Stimulated activated naive CD8-positive, alpha-beta T cell treated with anti-CD3 and anti-CD28 coated beads, Interleukin-15, Interleukin-2, amounts not matched to agents 100 ng/mL and 50 ng/mL, for 24 hours (primary cell): ENCODE measurements around the gene CRTC2.
A peak's percentile ranks its signal among the peaks of the same experiment; 100 is the strongest.
"Not testable (repeated sequence)": the region's sequence is repeated elsewhere in the genome, so short reads cannot be mapped to it uniquely, and the experiment has no call there.

Experiments used
- H3K27ac Mint-ChIP-seq: one replicate; pipeline ENCODE4 v1.8.0; 2021; ENCODE audit warnings: mild to moderate bottlenecking, mixed read lengths
- H3K27me3 Mint-ChIP-seq: one replicate; pipeline ENCODE4 v1.8.0; 2021; ENCODE audit warnings: mixed read lengths
- H3K36me3 Mint-ChIP-seq: one replicate; pipeline ENCODE4 v1.8.0; 2021; ENCODE audit warnings: low read depth, mixed read lengths
- H3K4me1 Mint-ChIP-seq: one replicate; pipeline ENCODE4 v1.8.0; 2021; ENCODE audit warnings: low read depth, mixed read lengths
- H3K4me3 Mint-ChIP-seq: one replicate; pipeline ENCODE4 v1.8.0; 2021; ENCODE audit warnings: mild to moderate bottlenecking, mixed read lengths
- H3K9me3 Mint-ChIP-seq: one replicate; pipeline ENCODE4 v1.8.0; 2021; ENCODE audit warnings: mixed read lengths

Gene CRTC2, protein sequence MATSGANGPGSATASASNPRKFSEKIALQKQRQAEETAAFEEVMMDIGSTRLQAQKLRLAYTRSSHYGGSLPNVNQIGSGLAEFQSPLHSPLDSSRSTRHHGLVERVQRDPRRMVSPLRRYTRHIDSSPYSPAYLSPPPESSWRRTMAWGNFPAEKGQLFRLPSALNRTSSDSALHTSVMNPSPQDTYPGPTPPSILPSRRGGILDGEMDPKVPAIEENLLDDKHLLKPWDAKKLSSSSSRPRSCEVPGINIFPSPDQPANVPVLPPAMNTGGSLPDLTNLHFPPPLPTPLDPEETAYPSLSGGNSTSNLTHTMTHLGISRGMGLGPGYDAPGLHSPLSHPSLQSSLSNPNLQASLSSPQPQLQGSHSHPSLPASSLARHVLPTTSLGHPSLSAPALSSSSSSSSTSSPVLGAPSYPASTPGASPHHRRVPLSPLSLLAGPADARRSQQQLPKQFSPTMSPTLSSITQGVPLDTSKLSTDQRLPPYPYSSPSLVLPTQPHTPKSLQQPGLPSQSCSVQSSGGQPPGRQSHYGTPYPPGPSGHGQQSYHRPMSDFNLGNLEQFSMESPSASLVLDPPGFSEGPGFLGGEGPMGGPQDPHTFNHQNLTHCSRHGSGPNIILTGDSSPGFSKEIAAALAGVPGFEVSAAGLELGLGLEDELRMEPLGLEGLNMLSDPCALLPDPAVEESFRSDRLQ

DNA sequence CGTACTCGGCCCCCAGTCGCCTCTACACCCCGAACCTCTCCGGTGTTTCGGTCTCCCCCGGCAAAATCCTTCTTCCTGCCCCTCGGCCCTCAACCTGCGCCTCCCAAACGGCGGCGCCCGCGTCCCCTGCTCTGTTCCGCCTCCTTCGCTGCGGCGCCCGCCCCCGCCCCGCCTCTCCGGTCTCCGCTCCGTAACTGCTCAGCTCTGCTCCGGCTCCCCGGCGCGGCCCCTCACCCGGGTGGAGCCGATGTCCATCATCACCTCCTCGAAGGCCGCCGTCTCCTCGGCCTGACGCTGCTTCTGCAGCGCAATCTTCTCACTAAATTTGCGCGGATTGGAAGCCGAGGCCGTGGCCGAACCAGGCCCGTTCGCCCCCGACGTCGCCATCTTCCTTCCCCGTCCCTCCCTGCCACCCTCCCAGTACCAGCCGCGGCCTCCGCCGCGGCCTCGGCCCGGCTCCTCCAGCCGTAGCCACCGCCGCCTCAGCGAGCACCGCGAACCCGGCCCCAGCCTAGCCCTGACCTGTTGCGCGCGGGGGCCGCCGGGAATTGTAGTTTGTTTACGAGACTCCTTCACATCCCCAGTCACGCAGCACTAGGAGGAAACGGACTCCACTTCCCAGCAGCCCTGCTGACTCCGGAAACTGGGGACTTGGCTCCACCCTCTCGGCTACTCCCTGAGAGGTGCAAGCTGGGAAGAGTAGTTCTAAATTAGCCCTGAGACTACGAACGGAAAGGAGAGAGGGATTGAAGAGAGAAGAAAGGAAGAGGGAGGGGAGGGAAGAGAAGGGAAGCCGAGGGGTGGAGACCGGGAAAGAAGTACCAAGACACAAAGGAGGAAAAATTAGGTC is at the start of gene CRTC2:
Gene CRTC2 (minus strand): TSS at position 502 of the 850 bp plus-strand sequence. CDS start 115 bp downstream, at position 387.
- Mint-ChIP-seq H3K9me3 (no peaks in the 10 kb centered on the region), H3K4me3 (peak within 1 kb of the TSS; percentile 94), H3K36me3 (peaks cover 28% of the 10 kb centered on the region), H3K27ac (peak within 1 kb of the TSS; percentile 92), H3K27me3 (no peaks in the 10 kb centered on the region), H3K4me1 (peaks cover 72% of the 10 kb centered on the region)

DNA sequence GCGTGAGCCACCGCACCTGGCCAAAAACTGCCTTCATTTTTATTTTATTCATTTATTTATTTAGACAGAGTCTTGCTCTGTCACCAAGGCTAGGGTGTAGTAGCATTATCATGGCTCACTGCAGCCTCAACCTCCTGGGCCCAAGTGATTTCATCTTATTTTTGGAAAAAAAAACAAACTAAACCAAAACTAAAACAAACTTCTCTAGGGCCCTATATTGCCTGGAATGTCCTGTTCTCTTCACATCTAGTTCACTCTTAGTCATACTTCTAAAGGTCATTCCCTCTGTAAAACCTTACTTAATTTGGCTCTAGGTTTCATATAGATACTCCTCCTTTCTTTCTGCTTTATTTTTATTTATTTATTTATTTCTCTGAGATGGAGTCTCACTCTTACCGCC is 47.7 kb upstream of the CRTC2 start:
- no peaks in the 10 kb centered on the region for H3K36me3 Mint-ChIP-seq
- H3K27ac Mint-ChIP-seq = no peak overlapping the region
- H3K9me3 Mint-ChIP-seq = no peaks in the 10 kb centered on the region
- no peaks in the 10 kb centered on the region for H3K27me3 Mint-ChIP-seq
- no peaks in the 10 kb centered on the region for H3K4me1 Mint-ChIP-seq
- no peak overlapping the region for H3K4me3 Mint-ChIP-seq

DNA sequence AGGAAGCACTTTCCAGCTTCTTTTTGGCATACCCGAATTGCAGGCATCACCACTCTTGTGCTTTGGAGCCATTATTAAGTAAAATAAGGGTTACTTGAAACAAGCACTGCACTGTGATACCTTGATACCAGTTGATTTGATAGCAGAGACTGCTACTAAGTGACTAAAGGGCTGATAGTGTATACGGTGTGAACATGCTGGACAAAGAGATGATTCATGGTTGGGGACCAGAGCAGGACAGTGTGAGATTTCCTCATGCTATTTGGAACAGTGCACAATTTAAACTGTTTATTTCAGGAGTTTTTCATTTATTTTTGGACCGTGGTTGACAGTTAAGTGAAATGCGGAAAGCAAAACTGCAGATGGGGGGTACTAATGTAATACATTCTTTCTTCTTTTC is 42.0 kb upstream of the CRTC2 start:
- no peaks in the 10 kb centered on the region for H3K27me3 Mint-ChIP-seq
- no peak overlapping the region for H3K4me3 Mint-ChIP-seq
- no peaks in the 10 kb centered on the region for H3K4me1 Mint-ChIP-seq
- H3K27ac Mint-ChIP-seq = no peak overlapping the region
- no peaks in the 10 kb centered on the region for H3K9me3 Mint-ChIP-seq
- H3K36me3 Mint-ChIP-seq = peaks cover 5% of the 10 kb centered on the region

DNA sequence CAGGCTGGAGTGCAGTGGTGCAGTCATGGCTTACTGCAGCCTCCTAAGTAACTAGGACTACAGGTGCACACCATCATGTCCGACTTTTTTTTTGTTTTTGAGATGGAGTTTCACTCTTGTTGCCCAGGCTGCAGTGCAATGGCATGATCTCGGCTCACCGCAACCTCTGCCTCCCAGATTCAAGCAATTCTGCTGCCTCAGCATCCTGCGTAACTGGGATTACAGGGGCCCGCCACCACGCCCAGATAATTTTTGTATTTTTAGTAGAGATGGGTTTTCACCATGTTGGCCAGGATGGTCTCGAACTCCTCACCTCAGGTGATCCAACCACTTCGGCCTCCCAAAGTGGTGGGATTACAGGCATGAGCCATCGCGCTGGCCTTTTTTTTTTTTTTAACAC is 38.5 kb upstream of the CRTC2 start:
- Mint-ChIP-seq H3K4me1 (peaks cover 15% of the 10 kb centered on the region), H3K36me3 (peaks cover 36% of the 10 kb centered on the region)
- H3K4me3 Mint-ChIP-seq, H3K9me3 Mint-ChIP-seq, H3K27ac Mint-ChIP-seq, H3K27me3 Mint-ChIP-seq: not testable (repeated sequence)

DNA sequence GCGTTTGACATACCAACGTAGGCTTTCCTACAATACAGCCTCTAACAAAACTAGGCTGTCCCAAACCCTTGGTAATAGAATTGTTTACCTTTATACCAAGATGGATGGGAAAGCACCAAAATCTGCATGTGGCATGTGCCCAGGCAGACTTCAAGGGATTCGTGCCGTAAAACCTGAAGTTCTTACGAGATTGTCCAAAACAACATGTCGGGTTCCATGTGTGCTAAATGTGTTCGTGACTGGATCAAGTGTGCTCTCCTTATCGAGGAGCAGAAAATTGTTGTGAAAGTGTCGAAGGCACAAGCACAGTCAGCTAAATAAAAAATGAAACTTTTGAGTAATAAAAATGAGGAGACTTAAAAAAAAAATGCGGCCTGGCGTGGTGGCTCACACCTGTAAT is 37.2 kb upstream of the CRTC2 start:
- no peaks in the 10 kb centered on the region for H3K27me3 Mint-ChIP-seq
- H3K27ac Mint-ChIP-seq = peak overlapping the region; percentile 63
- no peaks in the 10 kb centered on the region for H3K9me3 Mint-ChIP-seq
- H3K4me3 Mint-ChIP-seq = no peak overlapping the region
- H3K4me1 Mint-ChIP-seq = peaks cover 24% of the 10 kb centered on the region
- peaks cover 48% of the 10 kb centered on the region for H3K36me3 Mint-ChIP-seq

DNA sequence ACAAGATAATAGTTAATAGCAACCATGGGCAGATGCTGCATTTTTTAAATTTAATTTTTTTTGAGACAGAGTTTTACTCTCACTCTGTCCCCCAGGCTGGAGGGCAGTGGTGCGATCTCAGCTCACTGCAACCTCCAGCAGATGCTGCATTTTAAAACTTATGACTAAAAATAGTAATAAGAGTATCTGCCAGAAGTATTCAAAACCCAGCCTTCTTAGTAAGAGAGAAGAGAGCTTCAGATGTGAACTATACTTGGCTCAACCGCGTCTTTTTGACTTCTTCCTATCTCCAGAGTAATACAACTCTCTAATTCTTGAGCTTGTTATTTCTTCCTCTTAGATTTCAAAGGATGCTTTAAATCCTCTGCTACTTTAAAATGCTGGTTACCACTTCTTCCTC is 36.8 kb upstream of the CRTC2 start:
- no peak overlapping the region for H3K4me3 Mint-ChIP-seq
- H3K27ac Mint-ChIP-seq = peak overlapping the region; percentile 63

DNA sequence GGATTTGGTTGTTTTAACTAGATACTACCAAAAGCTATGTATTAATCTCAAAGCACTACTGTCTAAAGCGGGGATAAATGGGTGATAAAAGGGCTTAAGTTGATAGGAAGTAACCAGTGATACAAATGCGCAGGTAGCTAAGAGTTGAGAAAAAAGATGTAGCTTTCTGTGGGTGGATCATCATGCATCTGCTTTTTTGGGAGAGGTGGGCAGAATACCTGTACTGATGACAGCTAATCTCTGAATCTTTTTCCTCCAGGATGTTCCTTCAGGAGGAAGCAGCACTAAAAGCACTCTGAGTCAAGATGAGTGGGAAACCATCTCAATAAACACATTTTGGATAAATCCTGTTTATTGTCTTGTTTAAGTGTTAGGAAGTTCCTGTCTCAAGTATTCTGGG is 33.4 kb upstream of the CRTC2 start:
- H3K9me3 Mint-ChIP-seq = no peaks in the 10 kb centered on the region
- H3K27me3 Mint-ChIP-seq = no peaks in the 10 kb centered on the region
- H3K4me1 Mint-ChIP-seq = peaks cover 42% of the 10 kb centered on the region
- H3K27ac Mint-ChIP-seq = peak overlapping the region; percentile 99
- peak overlapping the region; percentile 98 for H3K4me3 Mint-ChIP-seq
- H3K36me3 Mint-ChIP-seq = peaks cover 49% of the 10 kb centered on the region

More for the DNA sequence above, 36.8 kb upstream of the CRTC2 start:
- peaks cover 29% of the 10 kb centered on the region for H3K4me1 Mint-ChIP-seq
- H3K9me3 Mint-ChIP-seq = no peaks in the 10 kb centered on the region
- H3K27me3 Mint-ChIP-seq = no peaks in the 10 kb centered on the region
- H3K36me3 Mint-ChIP-seq = peaks cover 49% of the 10 kb centered on the region

DNA sequence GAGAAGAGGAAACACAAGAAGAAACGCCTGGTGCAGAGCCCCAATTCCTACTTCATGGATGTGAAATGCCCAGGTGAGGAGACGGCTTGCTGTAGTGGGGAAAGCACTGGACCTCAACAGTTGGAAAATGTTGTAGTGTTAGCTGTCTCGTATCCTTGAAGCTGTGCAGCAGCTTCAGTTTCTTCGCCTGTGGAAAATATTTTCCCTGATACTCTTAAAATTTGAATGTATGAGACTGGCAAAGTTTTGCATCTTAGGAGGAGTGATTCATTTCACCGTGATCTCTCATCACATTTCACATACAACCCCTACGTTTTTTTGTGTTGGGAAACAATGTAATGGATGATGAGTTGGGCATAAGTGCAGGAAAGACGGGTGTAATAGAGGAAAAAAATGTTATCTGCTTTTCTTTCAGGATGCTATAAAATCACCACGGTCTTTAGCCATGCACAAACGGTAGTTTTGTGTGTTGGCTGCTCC is 32.8 kb upstream of the CRTC2 start:
- Mint-ChIP-seq H3K4me1 (peaks cover 48% of the 10 kb centered on the region), H3K4me3 (peak overlapping the region; percentile 98), H3K36me3 (peaks cover 49% of the 10 kb centered on the region)

DNA sequence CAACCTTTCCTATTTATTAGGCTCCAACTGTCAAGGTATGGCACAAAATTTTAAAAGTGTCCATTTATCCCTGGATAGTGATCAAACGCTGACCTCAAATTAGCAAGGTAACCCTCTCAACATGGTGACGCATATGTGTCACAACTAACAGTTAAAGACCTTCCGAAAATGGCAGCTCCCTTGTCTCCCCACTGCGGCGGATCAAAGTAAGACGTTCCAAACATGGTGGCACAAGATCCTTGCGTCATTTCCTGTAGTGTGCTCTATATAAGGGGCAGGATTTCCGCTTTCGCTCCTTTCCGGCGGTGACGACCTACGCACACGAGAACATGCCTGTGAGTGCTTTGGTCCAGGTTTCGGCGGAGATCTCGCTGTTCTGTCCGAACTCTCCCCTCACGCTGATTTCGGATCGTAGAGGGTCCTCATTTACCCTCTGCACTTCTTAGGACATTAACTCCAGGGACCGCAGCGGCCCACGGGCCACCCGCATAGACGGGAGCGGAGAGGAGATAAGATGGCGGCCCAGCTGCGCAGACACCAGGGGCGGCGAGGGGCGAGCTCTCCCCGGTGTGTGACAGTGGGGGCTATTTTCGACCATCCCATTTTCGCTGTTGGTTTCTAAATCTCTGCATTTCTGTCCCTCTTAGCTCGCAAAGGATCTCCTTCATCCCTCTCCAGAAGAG is 32.2 kb upstream of the CRTC2 start, which contains the start of gene RPS27:
Gene RPS27 (plus strand): TSS at position 295 of the 683 bp plus-strand sequence. CDS start 35 bp downstream, at position 330.
- Mint-ChIP-seq H3K27me3 (no peaks in the 10 kb centered on the region), H3K4me1 (peaks cover 53% of the 10 kb centered on the region), H3K9me3 (no peaks in the 10 kb centered on the region), H3K36me3 (peaks cover 46% of the 10 kb centered on the region), H3K27ac (peak within 1 kb of the TSS; percentile 99), H3K4me3 (peak within 1 kb of the TSS; percentile 98)

More for the DNA sequence above, 32.8 kb upstream of the CRTC2 start:
- no peaks in the 10 kb centered on the region for H3K27me3 Mint-ChIP-seq
- no peaks in the 10 kb centered on the region for H3K9me3 Mint-ChIP-seq
- H3K27ac Mint-ChIP-seq = peak overlapping the region; percentile 99

DNA sequence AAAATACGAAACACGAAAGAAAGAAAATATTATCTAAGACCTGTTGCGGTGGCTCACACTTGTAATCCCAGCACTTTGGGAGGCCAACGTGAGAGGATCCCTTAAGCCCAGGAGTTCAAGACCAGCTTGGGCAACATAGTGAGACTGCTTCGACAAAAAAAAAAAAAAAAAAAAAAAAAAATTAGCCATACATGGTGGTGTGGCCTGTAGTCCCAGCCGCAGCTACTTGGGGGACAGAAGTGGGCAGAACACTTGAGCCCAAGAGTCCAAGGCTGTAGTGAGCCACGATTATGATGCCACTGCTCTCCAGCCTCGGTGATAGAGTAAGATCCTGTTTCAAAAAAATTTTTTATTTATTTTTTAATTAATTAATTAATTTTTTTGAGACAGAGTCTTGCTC is 29.2 kb upstream of the CRTC2 start:
- Mint-ChIP-seq H3K36me3 (peaks cover 24% of the 10 kb centered on the region), H3K27me3 (no peaks in the 10 kb centered on the region), H3K9me3 (no peaks in the 10 kb centered on the region), H3K27ac (peak overlapping the region; percentile 84), H3K4me3 (peak overlapping the region; percentile 91), H3K4me1 (peaks cover 59% of the 10 kb centered on the region)

DNA sequence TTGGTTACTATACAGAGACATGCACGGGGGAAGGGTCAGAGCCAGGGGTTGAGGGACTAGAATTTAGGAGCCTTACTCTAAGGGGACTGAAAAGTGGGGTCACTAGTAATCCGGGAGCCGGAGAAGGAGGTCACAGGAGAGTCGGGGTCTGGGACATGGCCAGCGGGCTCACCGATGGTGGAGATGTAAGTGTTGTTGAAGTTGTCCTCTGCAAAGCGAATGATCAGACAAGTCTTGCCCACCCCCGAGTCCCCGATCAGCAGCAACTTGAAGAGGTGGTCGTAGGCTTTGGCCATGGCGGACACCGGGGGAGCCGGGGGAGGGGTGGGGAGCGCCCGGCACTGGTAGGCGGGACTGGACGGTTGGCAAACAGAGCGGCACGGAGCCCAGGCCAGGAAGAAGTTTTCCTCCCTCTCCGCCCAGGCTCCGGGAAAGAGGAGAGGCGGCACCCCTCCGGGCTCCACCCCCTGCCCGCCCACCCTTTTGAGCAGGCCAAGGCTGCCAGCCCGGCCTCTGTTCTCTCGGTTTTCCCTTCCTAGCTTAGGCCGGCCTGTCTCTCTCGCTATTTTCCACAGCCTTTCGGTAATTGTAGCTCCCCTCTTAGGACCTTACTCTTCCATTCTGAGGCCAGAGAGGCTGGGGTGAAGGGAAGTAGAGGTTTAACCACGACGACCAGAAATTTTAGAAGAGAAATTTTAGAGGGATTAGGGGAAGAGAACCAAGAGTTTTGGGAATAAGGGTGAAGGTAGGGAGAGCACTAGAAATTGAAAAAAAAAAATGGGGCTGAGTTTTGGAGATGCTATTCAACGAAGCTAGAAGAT is 27.7 kb upstream of the CRTC2 start, which contains the start of gene RAB13:
Gene RAB13 (minus strand): TSS at position 399 of the 821 bp plus-strand sequence. CDS start 103 bp downstream, at position 296.
- H3K9me3 Mint-ChIP-seq = no peaks in the 10 kb centered on the region
- peak within 1 kb of the TSS; percentile 97 for H3K27ac Mint-ChIP-seq
- peak within 1 kb of the TSS; percentile 91 for H3K4me3 Mint-ChIP-seq
- no peaks in the 10 kb centered on the region for H3K27me3 Mint-ChIP-seq
- H3K36me3 Mint-ChIP-seq = peaks cover 10% of the 10 kb centered on the region
- peaks cover 46% of the 10 kb centered on the region for H3K4me1 Mint-ChIP-seq

DNA sequence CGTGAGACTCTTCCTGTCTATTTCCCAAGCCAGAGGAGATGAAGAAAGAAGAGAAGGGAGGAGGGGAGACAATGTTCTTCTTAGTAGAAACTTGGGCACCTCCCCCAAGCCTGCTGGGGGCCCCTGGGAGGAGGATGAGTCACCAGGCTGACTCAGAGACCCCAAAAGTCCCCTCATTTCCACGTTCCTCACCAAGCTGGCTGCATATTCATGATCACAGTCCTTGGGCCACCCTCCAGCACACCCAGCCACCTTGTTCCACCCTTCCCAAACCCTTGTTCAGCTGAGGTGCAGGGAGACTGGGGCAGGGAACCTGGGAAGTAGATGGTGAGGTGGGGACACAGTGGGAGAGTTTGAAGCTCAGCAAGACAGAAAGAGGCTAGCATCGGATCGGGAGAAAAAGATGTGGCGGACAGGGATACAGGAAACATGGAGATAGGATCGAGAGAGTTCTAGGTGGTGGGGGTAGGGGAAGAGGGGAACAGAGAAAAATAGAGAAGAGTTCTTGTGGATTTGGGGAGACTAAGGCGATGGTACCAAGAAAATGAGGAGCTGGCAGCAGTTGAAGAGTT is 27.0 kb upstream of the CRTC2 start:
- no peaks in the 10 kb centered on the region for H3K9me3 Mint-ChIP-seq
- peaks cover 4% of the 10 kb centered on the region for H3K36me3 Mint-ChIP-seq
- H3K27me3 Mint-ChIP-seq = no peaks in the 10 kb centered on the region
- peaks cover 42% of the 10 kb centered on the region for H3K4me1 Mint-ChIP-seq
- peak overlapping the region; percentile 97 for H3K27ac Mint-ChIP-seq
- H3K4me3 Mint-ChIP-seq = peak overlapping the region; percentile 91
